H1 (cell line): ENCODE results near the gene HOXD11. TPM values are rescaled to one million over a fixed set of nuclear protein-coding genes. Genes with fewer than 3 reads are reported as not detected.

Experiments
- ATF3 ChIP-seq: IDR thresholded peaks from 2 replicates; pipeline ENCODE4 v1.6.1; 2011; ENCODE audit warnings: low read depth, mild to moderate bottlenecking, low read length; ENCODE audit not compliant: insufficient read depth
- BCL11A ChIP-seq, 2 experiments: IDR thresholded peaks; one replicate each; pipeline ENCODE4 v1.6.1; 2011; ENCODE audit warnings: low read depth in 2 of 2, low read length in 2 of 2, mild to moderate bottlenecking in 2 of 2
- BRCA1 ChIP-seq: IDR thresholded peaks from 2 replicates; pipeline ENCODE4 v1.6.1; 2012; ENCODE audit warnings: low read depth, low read length, improper control_type of control experiment
- CBX8 ChIP-seq: fragments of 300-800, 300-1000 bp; sonication (generic); IDR thresholded peaks from 2 replicates; pipeline ENCODE4 v1.7.1; 2016; ENCODE audit warnings: low read depth, low read length, borderline replicate concordance
- CEBPB ChIP-seq: IDR thresholded peaks from 2 replicates; pipeline ENCODE4 v1.6.1; 2012; ENCODE audit warnings: low read depth, low read length
- CHD2 ChIP-seq: IDR thresholded peaks from 2 replicates; pipeline ENCODE4 v1.6.1; 2012; ENCODE audit warnings: low read length, improper control_type of control experiment
- CREB1 ChIP-seq: IDR thresholded peaks from 2 replicates; pipeline ENCODE4 v1.6.1; 2012; ENCODE audit warnings: inconsistent platforms
- E2F6 ChIP-seq: IDR thresholded peaks from 2 replicates; pipeline ENCODE4 v1.6.1; 2012; ENCODE audit warnings: inconsistent platforms
- EGR1 ChIP-seq: IDR thresholded peaks from 2 replicates; pipeline ENCODE4 v1.6.1; 2011; ENCODE audit warnings: low read depth, low read length, borderline replicate concordance
- EZH2 ChIP-seq: fragments of 200-600 bp; sonication (generic); IDR thresholded peaks from 2 replicates; pipeline ENCODE4 v1.7.1; 2012; ENCODE audit warnings: low read depth, mild to moderate bottlenecking, moderate library complexity, low read length, inconsistent platforms; ENCODE audit not compliant: severe bottlenecking
- FOSL1 ChIP-seq: IDR thresholded peaks from 2 replicates; pipeline ENCODE4 v1.6.1; 2011; ENCODE audit warnings: mild to moderate bottlenecking, low read depth, low read length, moderate library complexity; ENCODE audit not compliant: insufficient read depth
- HDAC2 ChIP-seq, 2 experiments: fragments of 300-600 bp in 1 of 2; sonication (generic) in 1 of 2; IDR thresholded peaks; 2 replicates each; pipeline ENCODE4 v1.6.1; 2011 to 2012; ENCODE audit warnings: low read depth in 2 of 2, low read length in 2 of 2, mild to moderate bottlenecking in 2 of 2, moderate library complexity in 2 of 2, borderline replicate concordance in 1 of 2, inconsistent platforms in 1 of 2
- KDM5A ChIP-seq: fragments of 200-600 bp; IDR thresholded peaks from 2 replicates; pipeline ENCODE4 v1.7.1; 2012; ENCODE audit warnings: mild to moderate bottlenecking, low read length, inconsistent platforms, mixed read lengths
- MAX ChIP-seq: IDR thresholded peaks from 2 replicates; pipeline ENCODE4 v1.6.1; 2012; ENCODE audit warnings: inconsistent platforms
- NANOG ChIP-seq: IDR thresholded peaks from 2 replicates; pipeline ENCODE4 v1.6.1; 2011; ENCODE audit warnings: low read length, low read depth, mild to moderate bottlenecking, inconsistent platforms; ENCODE audit not compliant: insufficient read depth, poor library complexity, severe bottlenecking
- PHF8 ChIP-seq: fragments of 200-600 bp; sonication (generic); conservative IDR thresholded peaks from 2 replicates; pipeline ENCODE4 v1.7.1; 2012; ENCODE audit warnings: low read depth, mild to moderate bottlenecking, inconsistent platforms, low read length, moderate library complexity
- POLR2A ChIP-seq, 2 experiments: IDR thresholded peaks; 1 replicate in 1 of 2; 2 replicates in 1 of 2; pipeline ENCODE4 v1.6.1; 2011; ENCODE audit warnings: low read depth in 2 of 2, low read length in 2 of 2, mild to moderate bottlenecking in 2 of 2; ENCODE audit errors: control extremely low read depth in 1 of 2
- POLR2AphosphoS5 ChIP-seq: IDR thresholded peaks from 2 replicates; pipeline ENCODE4 v1.6.1; 2011; ENCODE audit warnings: low read depth, low read length
- RAD21 ChIP-seq, 2 experiments: IDR thresholded peaks in 1 of 2; conservative IDR thresholded peaks in 1 of 2; 2 replicates each; pipeline ENCODE4 v1.6.1; 2011; ENCODE audit warnings: low read depth in 2 of 2, low read length in 2 of 2, improper control_type of control experiment in 1 of 2, inconsistent platforms in 1 of 2, mild to moderate bottlenecking in 1 of 2, moderate library complexity in 1 of 2
- SUZ12 ChIP-seq: fragments of 200-600 bp; sonication (generic); IDR thresholded peaks from 2 replicates; pipeline ENCODE4 v1.6.1; 2012; ENCODE audit warnings: mild to moderate bottlenecking, inconsistent platforms, low read length, moderate library complexity, mixed read lengths
- TAF7 ChIP-seq: optimal IDR thresholded peaks from 2 replicates; pipeline ENCODE3; 2011; ENCODE audit warnings: low read depth, mild to moderate bottlenecking, inconsistent platforms, low read length, moderate library complexity, borderline replicate concordance
- polyA plus RNA-seq, 7 experiments: library from polyadenylated mRNA; depleted of rRNA in 3 of 7; stranded (reverse) in 5 of 7; unstranded in 2 of 7; fragments of >200 nt in 5 of 7; fragments of 200-250 nt in 2 of 7; gene quantifications; 1 replicate in 5 of 7; 2 replicates in 1 of 7; 4 replicates in 1 of 7; pipeline versions ENCODE4 v1.2.1 to v1.2.3, GENCODE V29; 2011 to 2013; ENCODE audit warnings: missing spikeins in 2 of 7, mixed read lengths in 2 of 7
- total RNA-seq: library from RNA; stranded (reverse); fragmentation: NEBNext Ultra II Directional; extraction: Animal tissue kit (Norgen Biotek cat#: 25700); gene quantifications from 2 replicates; pipeline ENCODE4 v1.2.1, GENCODE V29; 2021

Gene HOXD11
- total and polyA plus RNA-seq, 2 of the 8 experiments (the other 6 are each of a cell fraction or from before 2014, with no cell fraction given) = not detected

GRCh38 chr2:176115883-176116813 lies 9.1 kb downstream of the HOXD11 start, which contains the start of gene HOXD10 (continued):
- TF ChIP-seq KDM5A (no peak), CBX8 (peak; percentile 17; the same call in 1 of the 2 replicates), SUZ12 (peak; percentile 79; the same call in 1 of the 2 replicates), E2F6 (peak; percentile 63), PHF8 (no peak), RAD21 (IDR thresholded peaks at IDR 0.05 in 1 of 2, conservative IDR thresholded peaks at IDR 0.05 in 1 of 2; ENCODE audit: low read depth in 2 of 2, low read length in 2 of 2) (peak; percentile 67 to 74), TAF7 (no peak), CHD2 (peak; percentile 22; the same call in 1 of the 2 replicates), POLR2AphosphoS5 (no peak), CEBPB (no peak), POLR2A (IDR thresholded peaks at IDR 0.05; ENCODE audit: control extremely low read depth in 1 of 2, low read depth in 2 of 2, low read length in 2 of 2) (no peak), CREB1 (peak; percentile 70), HDAC2 (IDR thresholded peaks at IDR 0.05; ENCODE audit: borderline replicate concordance in 1 of 2, low read depth in 2 of 2, low read length in 2 of 2) (no peak), MAX (peak; percentile 90), EZH2 (peak; percentile 86), FOSL1 (no peak), ATF3 (peak; percentile 80), BCL11A (IDR thresholded peaks at IDR 0.05; ENCODE audit: low read depth in 2 of 2, low read length in 2 of 2) (no peak), BRCA1 (no peak), NANOG (no peak), EGR1 (no peak)
